ENCODE data around the gene ACOXL.

The ACOXL gene

GRCh38 chr2:110969696-110970095 lies 237.3 kb downstream of the ACOXL start:
- DNase-seq = no peak
- TF ChIP-seq POLR2A (IDR thresholded peaks at IDR 0.05; ENCODE audit: low read length) = no peak
- no peak for TF ChIP-seq GATA1 (IDR thresholded peaks at IDR 0.05; ENCODE audit: low read depth, low read length)

GRCh38 chr2:110970201-110970600 lies 237.8 kb downstream of the ACOXL start:
- TF ChIP-seq GATA1 (IDR thresholded peaks at IDR 0.05; ENCODE audit: low read depth, low read length) = no peak
- no peak for TF ChIP-seq POLR2A (IDR thresholded peaks at IDR 0.05; ENCODE audit: low read length)
- no peak for DNase-seq

GRCh38 chr2:110971811-110972210 lies 239.4 kb downstream of the ACOXL start:
- DNase-seq = no peak
- no peak for TF ChIP-seq POLR2A (IDR thresholded peaks at IDR 0.05; ENCODE audit: low read length)
- no peak for TF ChIP-seq GATA1 (IDR thresholded peaks at IDR 0.05; ENCODE audit: low read depth, low read length)

GRCh38 chr2:110973262-110973661 lies 240.9 kb downstream of the ACOXL start:
- TF ChIP-seq GATA1 (IDR thresholded peaks at IDR 0.05; ENCODE audit: low read depth, low read length) = no peak
- TF ChIP-seq POLR2A (IDR thresholded peaks at IDR 0.05; ENCODE audit: low read length) = no peak
- peak; percentile 21 to 60 for DNase-seq

- TF ChIP-seq POLR2A (IDR thresholded peaks at IDR 0.05; ENCODE audit: low read length) (no peak), GATA1 (IDR thresholded peaks at IDR 0.05; ENCODE audit: low read depth, low read length) (no peak)
- no peak for DNase-seq
Observed at GRCh38 chr2:110977403-110977802, 245.0 kb downstream of the ACOXL start.

- TF ChIP-seq GATA1 (IDR thresholded peaks at IDR 0.05; ENCODE audit: low read depth, low read length) = no peak
- TF ChIP-seq POLR2A (IDR thresholded peaks at IDR 0.05; ENCODE audit: low read length) = no peak
- no peak for DNase-seq
Observed at GRCh38 chr2:110978148-110978547, 245.8 kb downstream of the ACOXL start.

GRCh38 chr2:110978756-110979470 lies 246.5 kb downstream of the ACOXL start:
- TF ChIP-seq GATA1 (IDR thresholded peaks at IDR 0.05; ENCODE audit: low read depth, low read length) (no peak), POLR2A (IDR thresholded peaks at IDR 0.05; ENCODE audit: low read length) (no peak)
- no peak for DNase-seq

GRCh38 chr2:110979471-110980338 lies 247.3 kb downstream of the ACOXL start:
- TF ChIP-seq POLR2A (IDR thresholded peaks at IDR 0.05; ENCODE audit: low read length) (no peak), GATA1 (IDR thresholded peaks at IDR 0.05; ENCODE audit: low read depth, low read length) (no peak)
- DNase-seq = no peak

- DNase-seq = no peak
- no peak for TF ChIP-seq GATA1 (IDR thresholded peaks at IDR 0.05; ENCODE audit: low read depth, low read length)
- TF ChIP-seq POLR2A (IDR thresholded peaks at IDR 0.05; ENCODE audit: low read length) = no peak
Observed at GRCh38 chr2:110980339-110981062, 248.1 kb downstream of the ACOXL start.

GRCh38 chr2:110983133-110983532 lies 250.8 kb downstream of the ACOXL start:
- DNase-seq = peak in 1 of 2 experiments; percentile 2
- no peak for TF ChIP-seq POLR2A (IDR thresholded peaks at IDR 0.05; ENCODE audit: low read length)
- no peak for TF ChIP-seq GATA1 (IDR thresholded peaks at IDR 0.05; ENCODE audit: low read depth, low read length)

GRCh38 chr2:110984694-110985490 lies 252.5 kb downstream of the ACOXL start:
- no peak for DNase-seq
- TF ChIP-seq GATA1 (IDR thresholded peaks at IDR 0.05; ENCODE audit: low read depth, low read length) (no peak), POLR2A (IDR thresholded peaks at IDR 0.05; ENCODE audit: low read length) (no peak)

GRCh38 chr2:110990440-110990839 lies 258.1 kb downstream of the ACOXL start:
- no peak for TF ChIP-seq GATA1 (IDR thresholded peaks at IDR 0.05; ENCODE audit: low read depth, low read length)
- TF ChIP-seq POLR2A (IDR thresholded peaks at IDR 0.05; ENCODE audit: low read length) = no peak
- no peak for DNase-seq

- DNase-seq = no peak
- TF ChIP-seq POLR2A (IDR thresholded peaks at IDR 0.05; ENCODE audit: low read length) (no peak), GATA1 (IDR thresholded peaks at IDR 0.05; ENCODE audit: low read depth, low read length) (no peak)
Observed at GRCh38 chr2:110991911-110992310, 259.5 kb downstream of the ACOXL start.

Measured in erythroblast (primary cell).